NCI-H510A (cell line): Measurements from ENCODE around the gene ASCL5.

Experiments
- DNase-seq: peaks from one replicate; lab custom pipeline; 2025; lab: John Stamatoyannopoulos, UW

Gene ASCL5

DNA sequence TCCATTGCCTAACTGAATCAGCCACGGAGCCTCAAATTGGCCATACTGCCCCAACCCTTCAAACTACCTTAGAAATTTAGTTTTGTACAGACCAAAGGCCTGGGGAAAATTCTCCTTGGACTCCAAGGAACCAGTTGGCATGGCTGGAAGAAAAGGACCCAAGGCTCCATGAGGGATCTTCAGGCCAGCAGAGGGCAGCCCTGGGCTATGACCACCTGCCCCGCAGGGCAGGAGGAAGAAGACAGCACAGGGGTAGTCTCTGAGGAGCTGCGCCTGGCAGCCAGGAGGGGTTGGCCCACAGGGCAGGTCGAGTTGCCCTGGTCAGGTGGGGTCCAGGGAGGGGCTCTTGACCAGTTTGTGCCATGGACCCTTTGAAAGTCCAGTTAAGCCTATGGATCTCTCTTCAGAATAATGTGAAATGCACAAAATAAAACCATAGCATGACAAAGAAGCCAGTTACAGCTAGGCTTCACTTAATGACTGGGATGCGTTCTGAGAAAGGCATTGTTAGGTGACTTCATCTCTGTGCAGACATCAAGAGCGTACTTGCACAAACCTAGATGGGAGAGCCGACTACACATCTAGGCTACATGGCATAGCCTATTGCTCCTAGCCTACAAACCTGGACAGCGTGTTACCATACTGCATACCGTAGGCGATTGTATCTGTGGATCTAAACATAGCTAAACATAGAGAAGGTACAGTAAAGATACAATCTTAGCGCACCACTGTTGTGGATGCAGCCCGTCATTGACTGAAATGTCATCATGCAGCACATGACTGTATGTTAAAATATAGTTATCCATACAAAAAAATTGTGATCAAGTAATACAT is 40.9 kb downstream of the ASCL5 start:
- no peak for DNase-seq

DNA sequence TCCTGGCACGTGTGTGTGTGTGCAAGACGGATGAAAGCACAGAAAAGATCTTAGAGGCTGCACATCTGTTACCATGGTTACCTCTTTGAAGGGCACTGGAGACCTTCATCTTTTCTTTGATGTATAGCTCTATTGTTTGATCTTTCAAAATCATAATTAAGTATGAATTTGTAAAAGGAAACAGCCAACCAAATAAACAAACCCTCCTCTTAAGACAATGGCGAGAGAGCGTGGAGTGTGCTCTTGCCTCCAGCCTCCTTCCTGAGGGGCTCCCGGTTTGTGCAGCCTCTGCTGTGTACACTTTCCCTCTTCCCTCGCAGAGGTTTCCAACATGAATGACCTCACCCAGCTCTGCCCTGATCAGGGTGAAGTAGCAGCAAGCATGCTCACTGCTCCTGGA is 42.7 kb downstream of the ASCL5 start:
- DNase-seq, result no peak

DNA sequence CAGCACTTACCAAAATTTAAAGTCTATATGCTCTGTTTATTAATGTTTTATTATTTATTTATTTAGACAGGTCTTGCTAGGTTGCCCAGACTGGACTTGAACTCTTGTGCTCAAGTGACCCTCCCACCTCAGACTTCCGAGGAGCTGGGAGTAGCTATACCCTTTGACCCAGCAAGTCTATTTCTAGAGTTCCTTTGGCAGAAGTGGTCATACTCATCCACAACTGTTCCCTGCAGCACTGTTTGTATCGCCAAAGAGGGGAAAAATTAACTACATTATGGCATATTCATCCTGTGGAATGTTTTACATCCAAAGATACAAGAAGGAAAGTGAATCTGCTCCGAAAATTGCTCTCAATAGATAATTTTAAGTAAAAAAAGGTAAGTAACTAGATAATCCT is 43.2 kb downstream of the ASCL5 start:
- no peak for DNase-seq

DNA sequence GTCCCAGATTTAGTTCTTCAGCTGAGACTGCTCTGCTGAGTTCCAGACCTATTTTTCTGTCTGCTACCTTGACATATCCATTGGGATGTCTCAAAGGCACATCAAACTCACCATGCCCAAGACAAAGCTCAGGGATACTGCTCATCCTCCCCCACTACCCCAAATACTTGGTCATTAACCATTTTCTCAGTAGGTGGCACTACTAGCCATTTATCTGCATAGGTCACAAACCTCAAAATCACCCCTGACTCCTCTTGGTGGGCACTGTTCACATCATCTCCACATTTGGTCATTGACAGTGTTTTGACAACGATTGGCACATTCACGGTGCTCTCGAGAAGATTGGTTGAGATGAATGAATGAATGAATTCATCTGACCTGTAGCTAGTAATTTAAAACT is 46.8 kb downstream of the ASCL5 start:
- DNase-seq, result no peak

DNA sequence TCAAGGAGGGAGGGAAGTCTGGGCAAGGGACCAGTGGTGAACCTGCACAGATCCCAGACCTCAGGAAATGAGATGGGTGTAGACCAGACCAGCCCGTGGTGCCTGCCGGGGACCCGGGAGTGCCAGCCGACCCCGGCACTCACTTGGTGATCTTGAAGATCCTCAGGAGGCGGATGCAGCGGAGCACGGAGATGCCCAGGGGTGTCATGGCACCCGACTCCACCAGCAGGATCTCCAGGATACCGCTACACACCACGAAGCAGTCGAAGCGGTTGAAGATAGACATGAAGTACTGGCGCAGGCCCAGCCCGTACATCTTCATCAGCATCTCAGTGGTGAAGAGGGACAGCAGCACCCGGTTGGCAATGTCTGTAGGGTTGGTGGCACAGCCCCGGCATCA is 49.2 kb downstream of the ASCL5 start:
- DNase-seq, result no peak

DNA sequence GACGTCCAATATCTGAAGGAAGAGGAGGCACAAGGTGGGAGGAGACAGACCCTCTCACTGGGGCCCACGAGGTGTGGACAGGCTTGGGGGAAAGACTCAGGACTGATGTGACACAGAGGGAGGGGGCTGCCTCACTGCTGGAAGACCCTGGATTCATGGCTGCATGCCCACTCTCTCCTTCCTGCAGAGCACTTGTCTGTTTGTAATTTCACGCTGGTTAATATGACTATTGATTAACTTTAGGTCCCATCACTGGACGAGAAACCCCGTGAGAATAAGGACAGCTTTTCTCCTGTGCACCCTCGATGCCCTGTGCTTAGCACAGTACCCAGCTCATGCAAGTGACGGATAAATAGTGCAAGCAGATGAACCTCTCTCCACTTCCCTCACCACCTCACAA is 49.9 kb downstream of the ASCL5 start:
- no peak for DNase-seq

DNA sequence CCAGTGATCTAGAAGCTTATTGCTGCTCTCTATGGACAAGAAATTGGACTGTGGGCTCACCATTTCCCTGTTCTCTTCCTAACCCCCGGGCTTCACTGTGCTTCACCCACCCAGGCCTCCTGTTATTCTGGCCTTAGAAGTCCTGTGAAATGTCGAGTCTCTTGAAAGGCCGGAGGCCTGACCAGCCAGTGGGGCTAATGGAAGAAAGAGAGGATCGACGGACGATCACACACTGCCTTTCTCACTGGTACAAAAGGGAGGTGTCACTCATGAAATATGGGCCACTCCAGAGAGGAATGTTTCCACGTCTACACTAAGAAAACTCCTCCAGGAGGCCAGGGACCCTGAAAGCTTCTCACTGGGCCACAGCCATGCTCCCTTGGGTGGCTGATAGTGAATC is 50.9 kb downstream of the ASCL5 start:
- DNase-seq, result no peak

DNA sequence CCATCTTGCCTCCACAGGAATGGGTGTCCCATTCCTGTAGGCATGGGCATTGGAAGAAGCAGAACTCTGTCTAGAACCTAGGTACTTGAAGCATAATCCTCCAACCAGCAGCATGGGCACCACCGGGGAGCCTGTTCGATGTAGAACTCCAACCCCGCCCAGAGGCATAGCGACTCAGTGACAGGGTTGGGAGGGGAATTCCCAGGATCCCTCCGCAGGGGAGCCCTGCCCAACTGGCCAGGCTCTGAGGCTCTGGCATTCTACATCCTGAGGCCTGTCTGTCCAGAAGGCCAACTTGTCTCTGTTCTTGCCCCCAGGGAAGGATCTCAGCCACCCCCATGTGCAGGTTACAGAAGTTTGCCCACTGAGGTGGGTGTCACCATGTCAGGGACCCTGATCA is 53.0 kb downstream of the ASCL5 start:
- DNase-seq, result no peak

DNA sequence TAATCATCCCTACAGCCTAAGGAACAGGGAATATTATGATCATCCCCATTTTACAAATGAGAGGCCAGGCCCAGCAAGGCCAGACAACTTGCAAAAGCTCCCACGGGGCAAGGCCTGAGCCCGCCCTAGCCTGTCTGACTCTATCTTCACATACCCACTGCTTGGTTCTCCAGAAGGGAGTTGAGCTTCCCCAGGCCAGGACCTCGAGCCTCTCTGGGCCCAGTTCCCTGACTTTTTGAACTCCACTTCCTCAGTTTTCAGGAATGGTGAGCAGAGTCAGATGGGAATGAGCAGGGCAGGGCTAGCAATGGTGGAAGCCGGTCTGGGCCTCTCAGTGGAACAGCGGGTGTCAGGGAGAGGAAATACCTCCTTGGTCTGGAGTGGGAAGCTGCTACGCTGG is 54.1 kb downstream of the ASCL5 start:
- DNase-seq, result no peak

DNA sequence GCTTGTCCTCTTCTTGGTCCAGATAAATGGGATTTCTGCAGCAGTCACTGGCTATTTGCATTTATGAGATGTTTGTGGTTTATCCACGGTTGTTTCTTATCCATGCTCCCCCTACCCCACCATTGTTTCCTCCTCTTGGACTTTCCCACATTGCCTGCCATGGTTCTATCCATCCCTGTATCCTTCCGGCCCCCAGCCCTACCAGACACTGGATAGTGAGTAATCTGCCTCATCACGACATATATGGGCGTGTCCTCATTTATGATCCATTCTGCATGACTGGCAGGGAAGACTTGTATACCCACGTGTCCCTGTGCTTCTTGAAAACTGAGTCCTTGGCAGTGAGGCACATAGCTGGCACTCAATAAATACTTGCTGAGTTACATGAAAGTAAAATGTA is 54.8 kb downstream of the ASCL5 start:
- no peak for DNase-seq

DNA sequence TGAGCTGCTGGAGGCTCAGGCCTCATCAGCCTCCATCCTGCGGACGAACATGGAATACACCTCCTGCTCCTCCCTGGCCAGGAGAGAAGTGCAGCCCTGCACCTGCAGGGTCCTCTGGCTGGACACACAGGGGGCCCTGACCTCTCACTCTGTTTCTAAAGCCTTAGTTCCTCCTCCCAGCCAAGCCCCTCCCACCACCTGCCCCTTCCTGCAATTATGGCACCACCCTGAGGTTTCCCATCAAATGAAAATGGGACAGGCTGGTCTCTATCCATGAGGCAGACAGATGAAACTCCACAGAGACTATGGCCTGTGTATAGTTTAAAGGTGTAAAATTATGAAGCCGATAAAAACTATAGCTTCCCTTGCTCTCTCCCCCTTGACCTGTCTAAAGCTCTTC is 57.3 kb downstream of the ASCL5 start:
- no peak for DNase-seq

DNA sequence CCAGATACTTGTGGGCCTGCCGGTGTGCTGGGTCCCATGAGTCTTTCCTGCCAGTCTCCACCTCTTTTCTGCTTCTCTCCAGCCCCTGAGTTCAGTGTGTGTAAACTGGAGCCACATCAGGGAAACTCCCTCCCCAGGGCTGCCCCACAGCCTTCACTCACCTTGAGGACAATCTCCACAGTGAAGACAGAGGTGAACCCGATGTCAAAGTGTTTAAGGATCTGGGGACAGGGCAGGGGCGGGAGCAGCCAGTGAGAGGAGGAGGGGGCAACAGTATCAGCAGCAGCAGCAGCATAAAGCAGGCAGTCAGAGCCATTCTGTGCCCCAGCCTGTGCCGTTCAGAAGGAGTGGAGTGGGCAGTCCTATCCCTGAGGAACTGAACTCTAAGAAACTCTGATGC is 58.0 kb downstream of the ASCL5 start:
- no peak for DNase-seq

DNA sequence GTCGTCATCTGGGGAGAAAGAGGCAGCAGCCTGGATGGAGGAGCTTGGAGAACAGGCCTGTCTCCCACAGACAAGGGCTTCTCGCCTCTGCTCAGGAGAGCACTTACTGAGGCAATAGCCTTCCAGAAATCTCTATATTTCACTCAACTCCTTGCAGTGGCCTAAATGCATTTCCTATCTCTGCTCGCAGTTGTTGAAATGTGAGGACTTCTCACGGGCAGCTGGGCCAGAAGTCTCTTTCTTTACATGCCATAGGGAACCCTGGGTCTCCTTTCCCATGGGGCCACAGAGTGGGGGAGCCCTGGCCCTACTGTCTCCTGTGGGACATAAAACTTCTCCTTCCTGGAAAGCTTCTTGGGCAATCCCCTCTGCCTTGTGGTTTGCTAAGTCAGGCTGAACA is 60.0 kb downstream of the ASCL5 start:
- DNase-seq, result no peak

DNA sequence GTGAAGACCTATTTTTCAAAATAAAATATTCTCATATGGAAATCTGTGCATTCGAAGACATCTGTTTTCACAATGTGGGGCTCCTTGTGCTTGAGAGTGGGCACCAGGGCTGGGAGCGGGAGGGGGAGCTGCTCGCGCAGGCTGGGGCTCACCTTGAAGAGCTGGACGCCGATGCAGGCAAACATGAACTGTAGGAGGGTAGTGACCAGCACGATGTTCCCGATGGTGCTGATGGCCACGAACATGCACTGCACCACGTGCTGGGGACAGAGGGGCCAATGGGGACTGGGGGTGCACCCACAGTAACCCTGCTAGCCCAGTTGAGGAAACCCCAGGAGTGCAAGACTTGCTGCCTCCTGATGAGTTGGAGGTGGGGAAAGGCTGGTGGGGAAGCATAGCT is 61.3 kb downstream of the ASCL5 start:
- DNase-seq, result no peak

DNA sequence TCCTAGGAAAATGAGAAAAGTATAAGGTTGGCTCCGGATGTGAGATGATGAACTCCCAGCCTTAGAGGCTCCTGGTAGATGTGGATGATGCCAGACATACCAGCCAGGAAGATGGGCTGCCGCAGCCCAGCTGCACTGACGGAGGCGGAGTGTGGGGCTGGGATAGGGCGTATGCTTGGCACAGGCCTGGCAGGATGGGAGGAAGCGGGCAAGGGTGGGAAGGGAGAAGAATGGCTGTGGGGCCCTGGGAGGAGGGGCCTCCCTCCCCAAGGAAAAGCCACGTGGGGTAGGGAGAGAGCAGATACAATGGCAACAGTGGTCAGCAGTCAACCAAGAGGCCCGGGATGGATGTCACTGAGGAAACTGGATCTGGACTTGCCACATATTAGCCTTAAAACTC is 62.2 kb downstream of the ASCL5 start:
- no peak for DNase-seq
